ENCODE measurements around the gene IGFBP4. TPM values are rescaled to one million over a fixed set of nuclear protein-coding genes. Genes with fewer than 3 reads are reported as not detected.
A peak's percentile ranks its signal among the peaks of the same experiment; 100 is the strongest.

The IGFBP4 gene
- total and polyA plus RNA-seq, 2 donors (not counting 1 experiment from before 2014, with no cell fraction given), result 4.6 to 31.3 TPM

DNA sequence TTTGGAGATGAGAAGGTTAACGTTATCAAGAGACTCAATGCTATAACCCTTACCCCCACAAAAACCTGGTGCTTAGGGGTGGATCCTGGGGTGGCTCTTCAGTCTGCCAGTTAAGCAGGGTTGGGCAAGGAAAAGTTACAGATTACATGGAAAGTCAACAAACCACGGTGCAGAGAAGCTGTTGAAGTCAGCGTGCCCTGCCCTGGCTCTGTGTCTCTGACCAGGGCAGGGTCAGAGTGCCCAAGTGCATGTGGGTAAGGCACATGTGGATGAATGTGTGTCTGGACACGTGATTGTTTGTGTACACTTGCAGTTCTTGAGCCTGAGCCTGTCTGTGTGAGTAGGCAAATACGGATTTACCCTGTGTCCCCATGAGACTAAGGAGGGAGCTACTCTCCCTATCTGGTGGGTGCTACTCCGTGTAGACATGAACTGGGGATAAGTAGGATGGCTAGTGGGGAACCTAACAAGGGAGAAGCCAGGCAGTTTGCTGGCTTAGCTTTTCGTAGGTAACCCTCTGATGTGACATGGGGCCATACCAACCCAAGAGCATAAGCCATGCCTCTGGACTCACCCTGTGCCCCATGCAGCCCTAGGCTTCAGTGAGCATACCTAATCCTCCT is 5.5 kb downstream of the IGFBP4 start:
- H4K20me1 ChIP-seq (ENCODE audit: control insufficient read depth, insufficient read depth, low read length, poor library complexity, severe bottlenecking), result peaks cover 5% of the 10 kb centered on the region
- H3K4me1 ChIP-seq (ENCODE audit: control insufficient read depth in 2 of 2, insufficient read depth in 2 of 2, low read length in 2 of 2), result peaks cover 22 to 29% of the 10 kb centered on the region in 2 donors
- DNase-seq (no peak), ATAC-seq (ENCODE audit: low read depth) (no peak)
- no peak overlapping the region for H3K4me2 ChIP-seq (replicated peaks; ENCODE audit: low read depth, low read length, poor library complexity, severe bottlenecking)
- peaks cover 0 to 6% (median 0%) of the 10 kb centered on the region in 4 experiments for H3K27me3 ChIP-seq (replicated peaks in 1 of 4; ENCODE audit: control extremely low read depth in 1 of 4, control insufficient read depth in 3 of 4, insufficient read depth in 4 of 4, low read length in 3 of 4)
- WGBS (ENCODE audit: insufficient coverage), result 62% methylated on average over 5 of the region's 7 CpGs
- H3K9me3 ChIP-seq (ENCODE audit: control extremely low read depth in 1 of 3, control insufficient read depth in 2 of 3, insufficient read depth in 1 of 3, low read length in 2 of 3), result no peaks in the 10 kb centered on the region
- H3K4me3 Mint-ChIP-seq, result no peak overlapping the region
- no peak overlapping the region for H3K27ac Mint-ChIP-seq
- H3K27ac ChIP-seq (ENCODE audit: low read length in 2 of 2), result no peak overlapping the region
- H3K36me3 ChIP-seq (replicated peaks in 1 of 2; ENCODE audit: control extremely low read depth in 1 of 2, control insufficient read depth in 1 of 2, extremely low read depth in 1 of 2, insufficient read depth in 2 of 2, low read length in 1 of 2), result peaks cover 0 to under 1% of the 10 kb centered on the region in 2 experiments
- no peak overlapping the region for H3K9ac ChIP-seq (ENCODE audit: low read length)
- no peaks in the 10 kb centered on the region for H3K27me3 Mint-ChIP-seq
- ChIA-PET CTCF (interaction anchor here (0.7 to 4.8 kb wide), 10 partner anchors 8 to 167 kb away, joined by 3 to 28 read pairs (median 6); no protein-coding TSS in a partner anchor), POLR2A (no interaction called here)
- no peak overlapping the region for H3K4me3 ChIP-seq (ENCODE audit: control extremely low read depth in 1 of 5, extremely low read depth in 1 of 5, insufficient read depth in 1 of 5, low read depth in 2 of 5, low read length in 4 of 5)
- intact Hi-C loops (cut with micrococcal nuclease), result no loop called here
- no peak for TF ChIP-seq EZH2 (IDR thresholded peaks at IDR 0.05; ENCODE audit: borderline replicate concordance, insufficient read depth, low read depth, low read length, poor library complexity, severe bottlenecking)
- H2AFZ ChIP-seq (ENCODE audit: insufficient read depth, low read depth, low read length, poor library complexity, severe bottlenecking), result no peak overlapping the region
- peaks cover 39% of the 10 kb centered on the region for H3K79me2 ChIP-seq (ENCODE audit: control insufficient read depth, insufficient read depth, low read length)
- peaks cover 36% of the 10 kb centered on the region for H3K4me1 Mint-ChIP-seq
- no peaks in the 10 kb centered on the region for H3K9me3 Mint-ChIP-seq (ENCODE audit: insufficient read depth)

DNA sequence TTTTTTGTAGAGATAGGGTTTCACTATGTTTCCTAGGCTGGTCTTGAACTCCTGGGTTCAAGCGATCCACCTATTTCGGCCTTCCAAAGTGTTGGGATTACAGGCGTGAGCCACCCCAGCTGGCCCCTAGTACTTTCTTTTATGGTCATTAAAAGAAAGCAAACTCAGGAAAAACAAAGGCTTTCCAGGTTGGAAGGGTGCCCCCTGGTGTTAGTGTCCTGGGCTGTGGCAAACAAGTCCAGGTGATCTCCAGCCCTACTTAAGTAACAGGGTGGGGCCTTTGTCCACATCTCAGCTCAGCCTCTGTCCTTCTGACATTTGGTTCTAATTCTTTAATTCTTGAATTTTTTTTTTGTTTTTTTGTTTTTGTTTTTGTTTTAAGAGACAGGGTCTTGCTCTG is 6.9 kb downstream of the IGFBP4 start:
- Histone ChIP-seq H3K9me3 (ENCODE audit: control extremely low read depth in 1 of 3, control insufficient read depth in 2 of 3, insufficient read depth in 1 of 3, low read length in 2 of 3) (no peaks in the 10 kb centered on the region), H3K4me3 (ENCODE audit: control extremely low read depth in 1 of 5, extremely low read depth in 1 of 5, insufficient read depth in 1 of 5, low read depth in 2 of 5, low read length in 4 of 5) (no peak overlapping the region), H3K9ac (ENCODE audit: low read length) (no peak overlapping the region), H2AFZ (ENCODE audit: insufficient read depth, low read depth, low read length, poor library complexity, severe bottlenecking) (no peak overlapping the region), H3K4me2 (replicated peaks; ENCODE audit: low read depth, low read length, poor library complexity, severe bottlenecking) (no peak overlapping the region), H4K20me1 (ENCODE audit: control insufficient read depth, insufficient read depth, low read length, poor library complexity, severe bottlenecking) (peaks cover 5% of the 10 kb centered on the region), H3K27me3 (replicated peaks in 1 of 4; ENCODE audit: control extremely low read depth in 1 of 4, control insufficient read depth in 3 of 4, insufficient read depth in 4 of 4, low read length in 3 of 4) (peaks cover 0 to 6% (median 0%) of the 10 kb centered on the region in 4 experiments), H3K79me2 (ENCODE audit: control insufficient read depth, insufficient read depth, low read length) (peaks cover 25% of the 10 kb centered on the region), H3K4me1 (ENCODE audit: control insufficient read depth in 2 of 2, insufficient read depth in 2 of 2, low read length in 2 of 2) (peaks cover 7 to 15% of the 10 kb centered on the region in 2 donors), H3K36me3 (replicated peaks in 1 of 2; ENCODE audit: control extremely low read depth in 1 of 2, control insufficient read depth in 1 of 2, extremely low read depth in 1 of 2, insufficient read depth in 2 of 2, low read length in 1 of 2) (peaks cover 0 to 6% of the 10 kb centered on the region in 2 experiments), H3K27ac (ENCODE audit: low read length in 2 of 2) (no peak overlapping the region)
- no peaks in the 10 kb centered on the region for H3K9me3 Mint-ChIP-seq (ENCODE audit: insufficient read depth)
- ATAC-seq (ENCODE audit: low read depth) (peak; percentile 28), DNase-seq (peak; percentile 49)
- H3K27me3 Mint-ChIP-seq, result no peaks in the 10 kb centered on the region
- ChIA-PET CTCF (interaction anchor here (0.8 to 4.8 kb wide), 14 partner anchors 9 to 165 kb away, joined by 3 to 28 read pairs (median 4); no protein-coding TSS in a partner anchor), POLR2A (no interaction called here)
- 93% methylated on average over 3 of the region's 3 CpGs for WGBS (ENCODE audit: insufficient coverage)
- H3K4me3 Mint-ChIP-seq, result no peak overlapping the region
- TF ChIP-seq EZH2 (IDR thresholded peaks at IDR 0.05; ENCODE audit: borderline replicate concordance, insufficient read depth, low read depth, low read length, poor library complexity, severe bottlenecking), result no peak
- TF ChIP-seq, protein P1, sequence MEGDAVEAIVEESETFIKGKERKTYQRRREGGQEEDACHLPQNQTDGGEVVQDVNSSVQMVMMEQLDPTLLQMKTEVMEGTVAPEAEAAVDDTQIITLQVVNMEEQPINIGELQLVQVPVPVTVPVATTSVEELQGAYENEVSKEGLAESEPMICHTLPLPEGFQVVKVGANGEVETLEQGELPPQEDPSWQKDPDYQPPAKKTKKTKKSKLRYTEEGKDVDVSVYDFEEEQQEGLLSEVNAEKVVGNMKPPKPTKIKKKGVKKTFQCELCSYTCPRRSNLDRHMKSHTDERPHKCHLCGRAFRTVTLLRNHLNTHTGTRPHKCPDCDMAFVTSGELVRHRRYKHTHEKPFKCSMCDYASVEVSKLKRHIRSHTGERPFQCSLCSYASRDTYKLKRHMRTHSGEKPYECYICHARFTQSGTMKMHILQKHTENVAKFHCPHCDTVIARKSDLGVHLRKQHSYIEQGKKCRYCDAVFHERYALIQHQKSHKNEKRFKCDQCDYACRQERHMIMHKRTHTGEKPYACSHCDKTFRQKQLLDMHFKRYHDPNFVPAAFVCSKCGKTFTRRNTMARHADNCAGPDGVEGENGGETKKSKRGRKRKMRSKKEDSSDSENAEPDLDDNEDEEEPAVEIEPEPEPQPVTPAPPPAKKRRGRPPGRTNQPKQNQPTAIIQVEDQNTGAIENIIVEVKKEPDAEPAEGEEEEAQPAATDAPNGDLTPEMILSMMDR (IDR thresholded peaks at IDR 0.05), result peak; percentile 58
- no peak overlapping the region for H3K27ac Mint-ChIP-seq
- intact Hi-C loops (cut with micrococcal nuclease), result no loop called here
- peaks cover 22% of the 10 kb centered on the region for H3K4me1 Mint-ChIP-seq
